Ovary (tissue), 3 donors: ENCODE results near the gene CCZ1.
"Not testable (repeated sequence)": the region's sequence is repeated elsewhere in the genome, so short reads cannot be mapped to it uniquely, and the experiment has no call there.

Source experiments
- CTCF ChIP-seq, 3 donors: fragments of 450-650 bp in 2 of 3; fragments of 200-600 bp in 1 of 3; IDR thresholded peaks; one replicate each; pipeline versions ENCODE4 v1.5.1 to v1.8.0; 2016 to 2022; ENCODE audit warnings: antibody characterized with exemption in 3 of 3, mild to moderate bottlenecking in 1 of 3
- POLR2A ChIP-seq: fragments of 450-650 bp; IDR thresholded peaks from one replicate; pipeline ENCODE4 v1.6.1; 2017; ENCODE audit warnings: antibody characterized with exemption, mild to moderate bottlenecking, moderate library complexity
- donor health status: DM: no; HTN: no; CAD: no.

DNA sequence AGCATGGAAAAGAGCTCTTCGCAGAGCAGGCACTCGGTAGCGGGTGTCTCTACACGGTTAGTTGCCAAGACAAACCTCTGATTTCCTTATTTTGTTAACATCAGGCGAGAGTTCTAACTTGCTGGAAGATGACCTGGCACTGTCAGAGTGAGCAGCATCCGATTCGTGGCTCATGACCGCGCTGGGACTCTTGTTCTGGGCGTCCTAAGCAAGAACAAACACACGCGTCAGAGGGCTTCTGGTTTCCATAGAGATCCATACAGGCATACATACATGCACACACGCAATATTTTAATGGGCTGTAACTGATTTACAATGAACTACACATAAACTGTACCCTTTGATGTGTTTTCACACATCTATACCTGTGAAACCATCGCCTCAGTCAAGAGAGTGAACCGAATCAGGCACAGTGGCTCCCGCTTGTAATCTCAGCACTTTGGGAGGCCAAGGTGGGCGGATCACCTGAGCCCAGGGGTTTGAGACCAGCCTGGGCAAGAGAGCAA, 36.5 kb downstream of the CCZ1 start:
- TF ChIP-seq CTCF (IDR thresholded peaks at IDR 0.05); POLR2A: not testable (repeated sequence)
